H1 (cell line): Measurements from ENCODE around the gene EXOSC10. TPM values are rescaled to one million over a fixed set of nuclear protein-coding genes. Genes with fewer than 3 reads are reported as not detected.

Experiments
- CTCF ChIA-PET: fragments of 300-600 bp; sonication (Branson Sonifier 250); formaldehyde crosslinking; loops from one replicate; lab custom pipeline; 2021; ENCODE audit not compliant: partially characterized antibody; lab: Charles Lee
- POLR2A ChIA-PET: fragments of 300-600 bp; sonication (Branson Sonifier 250); formaldehyde crosslinking; loops from one replicate; lab custom pipeline; 2021; ENCODE audit warnings: inconsistent platforms; ENCODE audit not compliant: partially characterized antibody; lab: Charles Lee
- DNase-seq, 2 experiments: peaks; one replicate each; pipeline versions ENCODE4 v3.0.0 to v3.0.0-alpha.2; 2010 to 2022; ENCODE audit warnings: low spot score in 2 of 2, low read depth in 1 of 2, mixed read lengths in 1 of 2
- FAIRE-seq: peaks from 2 replicates; lab custom pipeline; 2011; peaks lifted over from hg19 to GRCh38; lab: Jason Lieb, UNC
- H2AFZ ChIP-seq: 2 replicates; pipeline ENCODE4 v1.8.1; 2012; ENCODE audit warnings: low read length, inconsistent platforms
- H2AK5ac ChIP-seq: 2 replicates; pipeline ENCODE4 v1.6.1; 2013; ENCODE audit warnings: low read depth, low read length
- H2BK120ac ChIP-seq: replicated peaks from 2 replicates; pipeline ENCODE3; 2013; ENCODE audit warnings: low read depth, low read length, inconsistent platforms
- H2BK12ac ChIP-seq: 2 replicates; pipeline ENCODE4 v1.6.1; 2013; ENCODE audit warnings: low read depth, low read length
- H2BK15ac ChIP-seq: 2 replicates; pipeline ENCODE4 v1.6.1; 2013; ENCODE audit warnings: low read length
- H2BK20ac ChIP-seq: 2 replicates; pipeline ENCODE4 v1.6.1; 2013; ENCODE audit warnings: low read length
- H2BK5ac ChIP-seq: 2 replicates; pipeline ENCODE4 v1.6.1; 2013; ENCODE audit warnings: low read depth, low read length
- H3K14ac ChIP-seq: 2 replicates; pipeline ENCODE4 v1.6.1; 2013; ENCODE audit warnings: inconsistent platforms; ENCODE audit not compliant: insufficient read length
- H3K18ac ChIP-seq: 2 replicates; pipeline ENCODE4 v1.6.1; 2013; ENCODE audit warnings: low read length; ENCODE audit errors: extremely low read depth
- H3K23ac ChIP-seq: 2 replicates; pipeline ENCODE4 v1.6.1; 2013; ENCODE audit warnings: inconsistent platforms; ENCODE audit not compliant: insufficient read length
- H3K23me2 ChIP-seq: 2 replicates; pipeline ENCODE4 v1.6.1; 2013; ENCODE audit warnings: low read depth, low read length
- H3K27ac ChIP-seq: 2 replicates; pipeline ENCODE4 v1.6.1; 2011; ENCODE audit warnings: low read depth, low read length, inconsistent platforms
- H3K27me3 ChIP-seq, 4 experiments: replicated peaks in 1 of 4; 1 replicate in 1 of 4; 2 replicates in 3 of 4; pipeline versions ENCODE4 v1.6.1 to v1.8.1; 2011 to 2013; ENCODE audit warnings: low read length in 3 of 4, mild to moderate bottlenecking in 3 of 4, inconsistent platforms in 2 of 4, mixed read lengths in 2 of 4, moderate library complexity in 1 of 4; ENCODE audit not compliant: control insufficient read depth in 3 of 4, insufficient read depth in 3 of 4; ENCODE audit errors: extremely low read depth in 1 of 4
- H3K36me3 ChIP-seq, 4 experiments: 2 replicates each; pipeline versions ENCODE4 v1.6.1 to v1.8.1; 2011 to 2013; ENCODE audit warnings: mild to moderate bottlenecking in 4 of 4, low read length in 3 of 4, moderate library complexity in 2 of 4, control low read depth in 1 of 4, inconsistent platforms in 1 of 4; ENCODE audit not compliant: insufficient read depth in 4 of 4, control insufficient read depth in 2 of 4
- H3K4ac ChIP-seq: replicated peaks from 2 replicates; pipeline ENCODE3; 2013; ENCODE audit warnings: low read length, low read depth, mixed read lengths, inconsistent platforms; ENCODE audit not compliant: insufficient read length
- H3K4me1 ChIP-seq, 4 experiments: replicated peaks in 1 of 4; 1 replicate in 1 of 4; 2 replicates in 3 of 4; pipeline versions ENCODE4 v1.6.1 to v1.8.1; 2011 to 2013; ENCODE audit warnings: low read length in 3 of 4, inconsistent platforms in 2 of 4, mixed read lengths in 1 of 4; ENCODE audit not compliant: insufficient read depth in 4 of 4, control insufficient read depth in 3 of 4
- H3K4me2 ChIP-seq, 2 experiments: 2 replicates each; pipeline versions ENCODE4 v1.6.1 to v1.8.1; 2011 to 2013; ENCODE audit warnings: low read depth in 2 of 2, low read length in 2 of 2, control low read depth in 1 of 2, inconsistent platforms in 1 of 2, mild to moderate bottlenecking in 1 of 2; ENCODE audit not compliant: insufficient read depth in 1 of 2
- H3K4me3 ChIP-seq, 4 experiments: fragments of 200-600, 300-600 bp in 1 of 4; sonication (generic), shearing (Covaris generic), sonication (Bioruptor Twin) in 1 of 4; 2 replicates each; pipeline versions ENCODE4 v1.5.1 to v1.8.1; 2011 to 2016; ENCODE audit warnings: low read length in 4 of 4, low read depth in 3 of 4, control low read depth in 2 of 4, inconsistent platforms in 2 of 4, mild to moderate bottlenecking in 2 of 4, mixed read lengths in 1 of 4, moderate library complexity in 1 of 4; ENCODE audit not compliant: insufficient read depth in 2 of 4; ENCODE audit errors: extremely low read depth in 1 of 4
- H3K56ac ChIP-seq: replicated peaks from 2 replicates; pipeline ENCODE3; 2013; ENCODE audit warnings: low read depth, mild to moderate bottlenecking, mixed read lengths, low read length, inconsistent platforms; ENCODE audit not compliant: insufficient read length
- H3K79me1 ChIP-seq: 2 replicates; pipeline ENCODE4 v1.6.1; 2013; ENCODE audit warnings: low read depth, low read length, control low read depth
- H3K79me2 ChIP-seq, 2 experiments: 2 replicates each; pipeline versions ENCODE4 v1.6.1 to v1.8.1; 2012 to 2013; ENCODE audit warnings: low read length in 2 of 2, mild to moderate bottlenecking in 2 of 2, inconsistent platforms in 1 of 2; ENCODE audit not compliant: insufficient read depth in 2 of 2, control insufficient read depth in 1 of 2
- H3K9ac ChIP-seq, 4 experiments: replicated peaks in 1 of 4; 1 replicate in 1 of 4; 2 replicates in 3 of 4; pipeline versions ENCODE4 v1.6.1 to v1.8.1; 2011 to 2013; ENCODE audit warnings: low read depth in 3 of 4, low read length in 3 of 4, control low read depth in 2 of 4, mild to moderate bottlenecking in 2 of 4, moderate library complexity in 2 of 4, inconsistent platforms in 1 of 4; ENCODE audit errors: extremely low read depth in 1 of 4
- H3K9me3 ChIP-seq, 2 experiments: 2 replicates each; pipeline versions ENCODE4 v1.6.1 to v1.8.1; 2012 to 2013; ENCODE audit warnings: mild to moderate bottlenecking in 2 of 2, moderate library complexity in 2 of 2, control low read depth in 1 of 2, inconsistent platforms in 1 of 2, low read depth in 1 of 2, low read length in 1 of 2, mixed read lengths in 1 of 2; ENCODE audit not compliant: insufficient read depth in 2 of 2
- H4K20me1 ChIP-seq, 2 experiments: replicated peaks in 1 of 2; 2 replicates each; pipeline versions ENCODE3 to v1.8.1; 2011 to 2013; ENCODE audit warnings: inconsistent platforms in 2 of 2, low read length in 2 of 2, mild to moderate bottlenecking in 1 of 2; ENCODE audit not compliant: insufficient read depth in 2 of 2, control insufficient read depth in 1 of 2
- H4K5ac ChIP-seq: 2 replicates; pipeline ENCODE4 v1.6.1; 2013; ENCODE audit warnings: low read length, low read depth, mixed read lengths, inconsistent platforms; ENCODE audit not compliant: insufficient read length
- H4K8ac ChIP-seq: 2 replicates; pipeline ENCODE4 v1.8.0; 2013; ENCODE audit warnings: mild to moderate bottlenecking, moderate library complexity, low read length, inconsistent platforms; ENCODE audit not compliant: insufficient read depth; ENCODE audit errors: extremely low read depth
- H4K91ac ChIP-seq: replicated peaks from 2 replicates; pipeline ENCODE3; 2013; ENCODE audit warnings: low read length, mixed read lengths, inconsistent platforms; ENCODE audit not compliant: insufficient read length
- CBX8 ChIP-seq: fragments of 300-800, 300-1000 bp; sonication (generic); IDR thresholded peaks from 2 replicates; pipeline ENCODE4 v1.7.1; 2016; ENCODE audit warnings: low read depth, low read length, borderline replicate concordance
- CHD2 ChIP-seq: IDR thresholded peaks from 2 replicates; pipeline ENCODE4 v1.6.1; 2012; ENCODE audit warnings: low read length, improper control_type of control experiment
- CTBP2 ChIP-seq: IDR thresholded peaks from 2 replicates; pipeline ENCODE4 v1.7.0; 2011; ENCODE audit warnings: borderline replicate concordance, mild to moderate bottlenecking, moderate library complexity, mixed read lengths, low read length; ENCODE audit not compliant: insufficient read depth, insufficient read length
- CTCF ChIP-seq, 3 experiments: IDR thresholded peaks; 1 replicate in 2 of 3; 2 replicates in 1 of 3; pipeline versions ENCODE4 v1.5.1 to v1.6.1; 2011; ENCODE audit warnings: low read length in 3 of 3, mild to moderate bottlenecking in 3 of 3, inconsistent platforms in 2 of 3, low read depth in 1 of 3, moderate library complexity in 1 of 3; ENCODE audit not compliant: insufficient read depth in 1 of 3; ENCODE audit errors: control extremely low read depth in 1 of 3
- MAFK ChIP-seq: IDR thresholded peaks from 2 replicates; pipeline ENCODE4 v1.6.1; 2012; ENCODE audit warnings: low read depth, mild to moderate bottlenecking, improper control_type of control experiment, low read length
- TAF7 ChIP-seq: optimal IDR thresholded peaks from 2 replicates; pipeline ENCODE3; 2011; ENCODE audit warnings: low read depth, mild to moderate bottlenecking, inconsistent platforms, low read length, moderate library complexity, borderline replicate concordance
- WGBS, 2 experiments: shearing (Covaris generic) in 1 of 2; methylation state at CpG; one replicate each; pipeline versions ENCODE4 v1.1.6 to v1.1.7; 2013 to 2015; ENCODE audit warnings: low lambda C conversion rate in 2 of 2, mixed read lengths in 2 of 2, inconsistent platforms in 1 of 2, low coverage in 1 of 2, missing lambda C conversion rate in 1 of 2; ENCODE audit not compliant: insufficient replicate concordance in 2 of 2, insufficient coverage in 1 of 2, insufficient read length in 1 of 2; ENCODE audit errors: extremely low coverage in 1 of 2, missing lambda C conversion rate in 1 of 2; 5-methylcytosine and 5-hydroxymethylcytosine counted together
- polyA plus RNA-seq, 7 experiments: library from polyadenylated mRNA; depleted of rRNA in 3 of 7; stranded (reverse) in 5 of 7; unstranded in 2 of 7; fragments of >200 nt in 5 of 7; fragments of 200-250 nt in 2 of 7; gene quantifications; 1 replicate in 5 of 7; 2 replicates in 1 of 7; 4 replicates in 1 of 7; pipeline versions ENCODE4 v1.2.1 to v1.2.3, GENCODE V29; 2011 to 2013; ENCODE audit warnings: missing spikeins in 2 of 7, mixed read lengths in 2 of 7
- total RNA-seq: library from RNA; stranded (reverse); fragmentation: NEBNext Ultra II Directional; extraction: Animal tissue kit (Norgen Biotek cat#: 25700); gene quantifications from 2 replicates; pipeline ENCODE4 v1.2.1, GENCODE V29; 2021

The EXOSC10 gene
- total and polyA plus RNA-seq, 2 of the 8 experiments (the other 6 are each of a cell fraction or from before 2014, with no cell fraction given): 57.9 to 86.1 TPM

GRCh38 chr1:11068600-11069473, 30.8 kb downstream of the EXOSC10 start:
- no peak overlapping the region for H3K4ac ChIP-seq
- H2BK15ac ChIP-seq: no peak overlapping the region
- no peak overlapping the region for H3K56ac ChIP-seq
- no peak overlapping the region for H4K5ac ChIP-seq
- no peak overlapping the region for H3K23ac ChIP-seq
- no peaks in the 10 kb centered on the region for H3K23me2 ChIP-seq
- FAIRE-seq (no peak), DNase-seq (no peak)
- H3K14ac ChIP-seq: no peak overlapping the region
- no peaks in the 10 kb centered on the region for H3K79me1 ChIP-seq
- TF ChIP-seq TAF7: no peak
- no peak for TF ChIP-seq CTCF (IDR thresholded peaks at IDR 0.05; ENCODE audit: control extremely low read depth in 1 of 3, insufficient read depth in 1 of 3, low read depth in 1 of 3, low read length in 3 of 3)
- TF ChIP-seq CTBP2: no peak
- TF ChIP-seq CBX8: no peak
- TF ChIP-seq CHD2: no peak
- TF ChIP-seq MAFK: no peak
- H4K20me1 ChIP-seq: peaks cover 0 to 10% of the 10 kb centered on the region in 2 experiments
- no peaks in the 10 kb centered on the region for H3K4me1 ChIP-seq
- WGBS, 2 experiments: 92% methylated on average over 17 of the region's 17 CpGs; no CpG with 5 or more reads in 1 of the 2 experiments
- no peak overlapping the region for H2AK5ac ChIP-seq
- H3K27ac ChIP-seq: no peak overlapping the region
- H3K18ac ChIP-seq: no peak overlapping the region
- POLR2A ChIA-PET: interaction anchor here (1.2 to 3.8 kb wide), 5 partner anchors 8 to 25 kb away, joined by 3 to 18 read pairs (median 4); partner anchors contain the start of gene SRM
- H2AFZ ChIP-seq: no peak overlapping the region
- CTCF ChIA-PET: interaction anchor here (1.1 to 8.6 kb wide), 5 partner anchors 8 to 35 kb away, joined by 3 to 58 read pairs (median 11); no protein-coding TSS in a partner anchor
- no peak overlapping the region for H3K4me3 ChIP-seq
- no peaks in the 10 kb centered on the region; a peak in 1 of 7 replicates for H3K27me3 ChIP-seq
- H4K91ac ChIP-seq: no peak overlapping the region
- no peaks in the 10 kb centered on the region for H3K79me2 ChIP-seq
- no peak overlapping the region for H4K8ac ChIP-seq
- peaks cover 33 to 80% (median 68%) of the 10 kb centered on the region in 4 experiments for H3K36me3 ChIP-seq
- no peak overlapping the region for H3K4me2 ChIP-seq
- H2BK5ac ChIP-seq: no peak overlapping the region
- H3K9me3 ChIP-seq: no peaks in the 10 kb centered on the region
- no peak overlapping the region for H3K9ac ChIP-seq
- no peak overlapping the region for H2BK12ac ChIP-seq
- no peak overlapping the region for H2BK120ac ChIP-seq
- no peak overlapping the region for H2BK20ac ChIP-seq
